HG02852 (cell line): ENCODE measurements around the gene STIM2.

Source experiments
- ATAC-seq: cut with Tn5 transposase; IDR thresholded peaks from one replicate; pipeline ENCODE4 v1.9.1; 2021; ENCODE audit warnings: mild to moderate bottlenecking, moderate library complexity; ENCODE audit not compliant: unreplicated experiment

The STIM2 gene

DNA sequence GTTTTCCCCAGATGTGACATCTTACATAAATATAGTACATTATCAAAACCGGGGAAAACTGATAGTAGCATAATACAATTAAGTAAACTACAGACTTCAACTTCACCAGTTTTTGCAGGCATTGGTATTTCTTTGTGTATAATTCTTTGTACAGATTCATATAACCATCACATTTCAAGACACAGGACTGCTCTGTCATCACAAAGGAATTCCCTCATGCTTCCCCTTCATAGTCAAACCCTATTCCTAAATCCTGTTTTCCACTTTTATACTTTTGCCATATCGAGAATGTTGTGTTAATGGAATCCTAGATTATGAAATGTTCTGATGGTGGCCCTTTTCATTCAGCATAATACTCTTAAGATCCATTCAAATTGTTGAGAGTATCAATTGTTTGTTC lies 36.0 kb downstream of the STIM2 start:
- ATAC-seq: no peak

DNA sequence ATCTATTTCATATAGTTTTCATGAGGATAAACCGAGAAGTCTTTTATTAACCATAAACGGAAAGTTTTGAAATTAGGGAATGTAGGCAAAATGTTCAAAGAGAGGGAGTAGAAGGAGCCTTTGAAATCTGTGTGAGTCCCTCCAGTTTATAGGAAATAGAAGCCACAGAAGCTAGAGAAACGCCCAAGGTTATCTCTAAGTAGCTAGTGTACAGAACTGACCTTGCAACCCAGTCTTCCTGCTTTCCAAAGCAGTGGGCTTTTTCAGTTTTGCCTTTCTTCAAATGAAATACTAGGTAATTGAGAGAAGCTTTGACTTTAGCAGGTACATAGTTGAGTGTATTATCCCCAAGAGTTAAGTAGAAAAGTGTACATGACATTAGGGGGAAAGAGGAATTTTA lies 39.4 kb downstream of the STIM2 start:
- no peak for ATAC-seq

DNA sequence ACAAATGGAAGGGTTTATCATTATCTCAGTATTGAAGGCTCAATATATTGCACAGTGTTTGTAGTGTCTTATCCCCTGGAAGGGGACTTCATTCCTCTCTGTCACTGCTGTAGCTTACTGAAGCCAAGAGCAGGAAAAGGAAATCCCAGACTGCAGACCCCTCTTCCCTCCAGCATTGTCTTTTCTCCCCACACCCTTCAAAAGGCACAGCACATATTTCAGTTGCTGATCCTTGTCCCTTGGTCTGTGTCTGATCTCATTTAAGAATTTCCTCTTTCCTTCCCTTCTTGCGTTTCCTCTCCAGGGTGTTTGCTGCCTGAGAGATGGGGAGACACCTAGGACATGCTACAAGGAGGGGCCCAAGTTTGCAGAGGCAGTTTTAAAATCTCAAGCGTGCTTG lies 40.1 kb downstream of the STIM2 start:
- no peak for ATAC-seq

GRCh38 chr4:26905172-26905571 lies 44.5 kb downstream of the STIM2 start:
- ATAC-seq: no peak

DNA sequence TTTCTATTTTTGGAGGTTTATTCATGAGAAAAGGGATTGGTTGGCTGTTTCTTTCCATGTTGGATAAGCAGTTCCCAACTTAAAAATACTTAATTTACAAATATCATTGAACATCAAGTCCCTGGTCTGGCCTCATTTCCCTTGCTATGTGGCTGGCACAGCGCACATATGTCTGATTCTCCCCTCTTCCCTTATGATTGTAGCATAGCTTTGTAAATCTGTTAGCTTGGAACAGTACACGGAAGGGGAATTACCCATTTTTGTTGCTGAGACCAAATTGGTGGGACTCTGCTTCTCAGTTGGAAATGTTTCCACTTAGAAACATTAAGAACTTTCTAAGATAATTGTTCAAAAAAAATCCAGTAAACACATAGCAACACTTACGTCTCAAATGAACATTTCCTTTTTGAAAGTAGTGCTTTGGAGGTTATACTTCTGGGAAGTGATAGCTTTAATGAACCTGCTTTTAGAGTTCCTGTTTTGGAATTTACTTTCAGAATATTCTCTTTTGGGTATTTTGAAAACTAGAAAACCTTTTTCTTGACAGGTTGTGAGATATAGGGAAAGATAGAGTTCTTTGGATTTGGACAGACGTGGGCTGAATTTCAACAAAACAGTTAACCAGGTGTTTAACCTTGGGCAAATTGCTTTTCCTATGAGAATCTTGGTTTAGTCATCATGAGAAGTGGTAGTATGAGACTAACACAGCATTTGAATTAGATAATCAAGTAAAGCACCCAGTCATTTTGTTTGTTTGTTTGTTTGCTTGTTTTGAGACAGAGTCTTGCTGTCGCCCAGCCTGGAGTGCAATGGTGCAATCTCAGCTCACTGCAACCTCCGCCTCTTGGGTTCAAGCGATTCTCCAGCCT lies 47.3 kb downstream of the STIM2 start:
- ATAC-seq: peak; percentile 72

DNA sequence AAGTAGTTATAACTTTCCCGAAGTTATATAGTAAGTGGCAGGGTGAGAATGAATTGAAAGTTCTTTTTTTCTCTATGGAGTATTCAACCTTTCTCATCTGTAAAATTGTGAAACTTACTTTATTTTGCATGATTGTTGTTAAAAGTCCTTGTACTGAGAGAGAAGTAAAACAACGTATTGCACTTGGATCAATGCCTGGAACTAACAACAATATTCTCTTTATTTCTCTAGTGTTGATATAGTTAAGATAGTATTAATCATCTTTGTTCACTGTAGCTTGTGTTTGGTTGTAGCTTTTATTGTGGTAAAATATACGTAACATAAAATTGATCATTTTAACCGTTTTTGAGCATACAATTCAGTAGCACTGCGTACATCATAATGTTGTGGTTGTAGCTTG lies 48.7 kb downstream of the STIM2 start:
- no peak for ATAC-seq

GRCh38 chr4:26911254-26911653 lies 50.6 kb downstream of the STIM2 start:
- ATAC-seq: no peak

DNA sequence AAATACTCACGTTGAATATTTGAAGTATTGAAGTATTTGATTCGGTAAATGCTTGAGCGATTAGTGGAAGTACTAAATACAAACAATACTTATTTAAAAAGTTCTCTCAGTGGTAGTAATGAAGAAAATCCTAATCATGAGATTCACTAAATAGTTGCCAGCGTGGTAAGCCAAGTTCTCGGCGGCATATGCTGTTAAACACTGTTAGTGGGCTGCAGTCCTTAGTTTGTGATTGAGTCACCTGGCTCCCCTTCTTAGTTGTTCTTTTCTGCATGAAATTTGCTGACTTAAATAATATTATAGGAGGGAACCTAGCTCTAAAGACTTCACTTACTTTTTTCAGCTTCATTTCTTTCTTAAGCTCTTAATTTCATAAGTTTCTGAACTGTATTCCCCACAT lies 51.4 kb downstream of the STIM2 start:
- no peak for ATAC-seq

- ATAC-seq: no peak
Measured at GRCh38 chr4:26912810-26913209, 52.2 kb downstream of the STIM2 start.

GRCh38 chr4:26916195-26916594 lies 55.6 kb downstream of the STIM2 start:
- ATAC-seq: no peak

DNA sequence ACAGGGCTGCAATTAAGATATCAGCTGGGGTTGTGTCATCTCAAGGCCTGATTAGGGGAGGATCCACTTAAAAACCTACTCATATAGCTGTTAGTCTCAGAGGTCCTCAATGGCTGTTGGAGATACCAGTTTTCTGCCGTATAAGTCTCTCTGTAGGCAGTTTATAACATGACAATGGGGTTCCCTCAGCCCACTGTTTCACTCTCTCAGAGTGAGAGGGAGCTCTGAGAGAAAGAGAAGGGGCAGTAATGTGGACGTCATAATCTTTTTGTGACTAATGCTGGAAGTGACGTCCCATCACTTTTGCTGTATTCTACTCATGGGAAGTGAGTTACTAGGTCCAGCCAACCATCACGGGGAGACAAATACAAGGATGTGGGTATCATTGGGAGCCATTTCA lies 70.3 kb downstream of the STIM2 start:
- ATAC-seq: no peak

GRCh38 chr4:26931451-26931850 lies 70.8 kb downstream of the STIM2 start:
- no peak for ATAC-seq

- no peak for ATAC-seq
Measured at GRCh38 chr4:26931966-26932365, 71.3 kb downstream of the STIM2 start.

DNA sequence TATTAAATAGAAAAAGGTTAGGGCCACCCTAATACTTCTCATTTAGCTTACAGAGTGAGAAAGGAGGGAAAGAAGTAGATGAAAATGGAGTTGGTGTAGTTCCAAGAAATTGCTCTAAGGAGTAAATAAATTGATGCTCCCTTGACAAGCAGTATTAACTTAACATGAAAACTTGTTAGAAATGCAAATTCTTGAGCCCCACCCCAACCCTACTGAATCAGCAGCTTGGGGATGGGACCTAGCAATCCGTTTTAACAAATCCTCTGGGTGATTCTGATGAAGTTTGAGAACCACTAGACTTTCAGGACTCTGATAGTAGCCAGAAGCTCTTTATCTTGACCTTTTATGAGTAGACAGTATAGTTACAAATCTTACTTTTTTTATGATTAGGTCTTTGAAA lies 74.8 kb downstream of the STIM2 start:
- ATAC-seq: no peak

DNA sequence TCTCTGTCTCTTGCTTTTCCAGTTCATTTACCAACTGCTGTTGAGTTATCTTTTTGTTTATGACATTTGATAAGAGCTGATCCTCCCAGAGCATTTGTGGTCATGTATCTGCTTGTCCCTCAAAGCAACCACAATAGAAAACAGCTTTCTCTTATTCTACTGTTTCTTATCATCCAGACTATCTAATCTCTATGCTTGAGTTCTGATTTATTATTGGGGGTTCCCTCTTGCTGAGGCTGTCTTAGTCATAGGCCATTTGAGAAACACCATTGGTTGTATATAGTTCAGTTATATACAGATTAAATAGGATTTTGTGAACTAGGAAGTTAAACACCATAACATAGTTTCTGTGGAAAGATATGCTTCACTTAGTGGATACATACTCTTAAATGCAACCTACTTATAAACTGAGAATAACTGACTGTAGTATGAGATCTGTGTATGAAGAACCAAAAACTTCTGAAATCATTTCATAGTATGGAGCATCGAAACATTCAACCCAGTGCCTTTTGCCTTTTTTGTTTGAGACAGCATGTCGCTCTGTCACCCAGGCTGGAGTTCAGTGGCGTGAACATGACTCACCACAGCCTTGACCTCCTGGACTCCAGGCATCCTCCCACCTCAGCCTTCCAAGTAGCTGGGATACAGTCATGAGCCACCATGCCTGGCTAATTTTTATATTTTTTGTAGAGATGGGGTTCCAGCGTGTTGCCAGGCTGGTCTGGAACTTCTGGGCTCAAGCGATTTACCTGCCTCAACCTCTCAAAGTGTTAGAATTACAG lies 75.8 kb downstream of the STIM2 start:
- ATAC-seq: no peak

DNA sequence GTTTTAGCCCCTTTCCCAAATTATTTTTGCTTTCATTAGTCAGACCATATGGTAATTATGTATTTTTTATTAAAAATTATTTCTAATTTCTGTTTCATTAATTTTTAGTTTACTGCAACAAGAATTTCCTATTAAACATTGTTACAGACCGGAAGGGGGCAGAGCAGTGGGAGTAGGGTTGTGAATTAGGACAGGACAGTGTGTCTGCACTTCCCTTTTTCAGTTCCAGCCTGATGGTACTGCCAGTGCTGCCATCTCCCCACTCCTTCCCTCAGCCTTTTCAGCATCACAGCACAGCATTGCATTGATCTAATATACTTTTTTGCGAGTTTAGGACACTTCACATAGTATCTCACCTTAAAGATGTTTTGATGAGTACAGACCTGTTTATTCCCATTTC lies 76.5 kb downstream of the STIM2 start:
- ATAC-seq: no peak

DNA sequence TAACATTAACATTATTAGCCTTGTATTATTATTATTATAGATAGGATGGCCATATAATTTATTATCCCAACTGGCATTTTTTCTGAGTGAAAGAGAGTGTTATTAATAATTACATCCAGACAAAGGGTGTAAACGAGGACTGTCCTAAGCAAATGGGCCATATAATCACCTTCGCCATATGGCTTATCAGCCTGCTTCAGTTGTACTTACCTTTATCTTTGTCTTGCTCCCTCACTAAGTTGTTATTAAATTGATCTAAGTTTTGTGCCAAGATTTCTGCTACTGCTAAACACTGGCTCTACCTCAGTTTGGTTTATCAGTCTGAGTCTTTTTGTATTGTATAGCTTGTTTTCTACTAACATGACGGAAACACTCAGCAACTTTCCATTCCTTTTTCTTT lies 76.9 kb downstream of the STIM2 start:
- ATAC-seq: no peak

GRCh38 chr4:26938516-26938915 lies 77.9 kb downstream of the STIM2 start:
- no peak for ATAC-seq

DNA sequence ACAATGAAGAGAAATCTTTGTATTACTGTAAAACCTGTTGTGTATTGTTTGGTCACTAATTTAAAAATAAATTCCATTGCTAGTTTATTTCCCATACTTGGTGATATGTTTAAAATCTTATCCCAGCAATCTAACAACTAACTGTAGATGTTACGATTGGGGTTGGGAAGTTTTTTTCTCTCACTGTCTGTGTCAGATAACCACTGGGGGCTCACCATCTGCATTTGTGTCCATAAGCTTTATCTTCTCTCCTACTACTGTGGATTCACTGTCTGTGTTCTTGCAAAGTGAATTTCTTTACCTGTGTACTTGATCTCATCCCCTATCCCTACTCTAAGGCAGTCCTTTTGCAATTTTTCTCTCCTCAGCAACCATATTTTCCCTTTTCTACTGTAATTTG lies 81.3 kb downstream of the STIM2 start:
- ATAC-seq: no peak

- no peak for ATAC-seq
Measured at GRCh38 chr4:26942871-26943270, 82.2 kb downstream of the STIM2 start.

- no peak for ATAC-seq
Measured at GRCh38 chr4:26943391-26943790, 82.8 kb downstream of the STIM2 start.

DNA sequence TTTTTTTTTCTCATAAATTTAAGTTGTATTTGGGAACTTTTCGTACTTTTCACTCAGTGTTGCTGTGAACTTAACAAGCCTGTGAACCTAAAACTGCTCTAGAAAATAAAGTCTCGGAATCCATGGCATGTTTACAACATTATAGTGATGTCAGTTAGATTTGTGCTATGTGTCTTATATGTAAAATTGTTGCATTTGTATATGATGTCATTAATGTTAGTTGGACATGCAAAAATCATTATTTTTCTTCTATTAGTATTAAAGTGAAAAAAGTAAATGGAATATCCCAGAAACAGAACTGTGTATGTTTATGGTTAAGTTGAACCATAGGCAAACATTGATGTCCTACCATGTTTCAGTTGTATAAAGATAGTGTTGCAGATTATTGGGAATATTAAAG lies 85.2 kb downstream of the STIM2 start:
- ATAC-seq: no peak
